Mammary epithelial cell (primary cell): Measurements from ENCODE around the gene ASPDH.

Source experiments
- CTCF ChIP-seq, 2 donors: IDR thresholded peaks in 1 of 2; conservative IDR thresholded peaks in 1 of 2; 2 replicates each; pipeline ENCODE4 v1.5.1; 2011 to 2012; ENCODE audit warnings: inconsistent platforms in 2 of 2, low read length in 2 of 2, mild to moderate bottlenecking in 2 of 2, control low read depth in 1 of 2, low read depth in 1 of 2; ENCODE audit not compliant: insufficient read depth in 1 of 2; ENCODE audit errors: extremely low read depth in 1 of 2
- EZH2 ChIP-seq: IDR thresholded peaks from 2 replicates; pipeline ENCODE4 v1.6.1; 2012; ENCODE audit warnings: low read length, inconsistent platforms, borderline replicate concordance

DNA sequence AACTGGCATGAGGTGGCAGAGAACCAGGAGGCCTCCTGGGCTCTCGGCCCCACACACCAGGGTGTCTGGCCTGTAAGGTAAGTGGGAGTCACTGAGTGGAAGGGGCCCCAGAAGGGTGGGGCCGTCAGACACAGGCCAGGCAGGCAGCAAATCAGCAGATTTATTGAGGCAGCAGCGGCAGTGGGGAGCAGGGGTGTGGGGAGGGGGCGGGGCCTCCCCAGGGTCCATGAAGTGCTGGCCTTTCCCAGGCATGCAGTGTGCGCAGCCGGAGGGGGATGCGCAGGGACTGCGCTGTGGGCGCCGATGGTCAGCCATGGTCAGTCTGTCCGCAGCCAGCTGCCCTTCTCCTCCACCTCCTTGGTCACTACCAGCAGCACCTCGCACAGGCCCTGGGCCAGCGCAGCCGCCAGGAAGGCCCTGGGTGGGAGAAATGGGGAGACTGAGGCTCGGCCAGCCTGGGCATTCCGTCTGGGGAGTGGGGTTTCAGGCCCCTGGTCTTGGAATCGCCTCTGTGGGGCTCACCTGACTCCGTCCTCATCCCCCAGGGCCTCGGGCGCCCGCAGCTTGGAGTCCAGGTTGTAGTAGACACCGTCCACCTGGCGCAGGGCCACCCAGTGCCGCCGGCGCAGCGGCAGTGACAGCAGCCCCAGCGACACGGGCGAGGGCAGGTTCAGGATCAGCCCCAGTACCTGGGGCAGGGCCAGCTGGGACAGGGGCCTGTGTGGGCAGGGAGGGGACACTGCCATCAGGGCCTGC lies 7.7 kb downstream of the ASPDH start:
- TF ChIP-seq CTCF (conservative IDR thresholded peaks at IDR 0.05 in 1 of 2, IDR thresholded peaks at IDR 0.05 in 1 of 2; ENCODE audit: extremely low read depth in 1 of 2, insufficient read depth in 1 of 2, low read depth in 1 of 2, low read length in 2 of 2) (no peak), EZH2 (no peak)
